ENCODE results near the gene SHE.
"Not testable (repeated sequence)": the region's sequence is repeated elsewhere in the genome, so short reads cannot be mapped to it uniquely, and the experiment has no call there.

Gene SHE

GRCh38 chr1:154512760-154513159, 10.5 kb upstream of the SHE start:
- no peak for DNase-seq

GRCh38 chr1:154503898-154504297, 1.7 kb upstream of the SHE start:
- no peak for DNase-seq

- no peak for DNase-seq
Measured at GRCh38 chr1:154502744-154503115, 518 bp upstream of the SHE start.

GRCh38 chr1:154501423-154502065, 668 bp downstream of the SHE start:
- DNase-seq = no peak

DNA sequence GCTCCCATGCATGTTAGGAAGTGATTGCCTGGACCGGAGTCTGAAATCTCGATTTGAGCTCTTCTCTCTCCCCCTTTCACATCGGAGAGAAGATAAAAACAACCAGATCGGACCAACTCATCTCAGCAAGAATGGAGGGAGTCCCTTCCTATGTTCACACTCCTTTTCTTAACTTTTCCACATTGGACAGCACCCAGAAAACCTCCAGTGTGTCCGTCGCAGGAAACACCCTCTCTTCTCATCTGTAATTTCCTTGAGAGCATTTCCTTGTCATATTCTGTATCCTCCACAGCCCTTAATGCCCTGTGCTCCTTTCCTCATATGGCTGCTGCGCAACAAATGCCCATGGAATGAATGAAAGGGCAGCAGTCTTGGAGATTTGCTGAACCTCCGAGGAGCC, 1.7 kb downstream of the SHE start:
- DNase-seq = no peak

DNA sequence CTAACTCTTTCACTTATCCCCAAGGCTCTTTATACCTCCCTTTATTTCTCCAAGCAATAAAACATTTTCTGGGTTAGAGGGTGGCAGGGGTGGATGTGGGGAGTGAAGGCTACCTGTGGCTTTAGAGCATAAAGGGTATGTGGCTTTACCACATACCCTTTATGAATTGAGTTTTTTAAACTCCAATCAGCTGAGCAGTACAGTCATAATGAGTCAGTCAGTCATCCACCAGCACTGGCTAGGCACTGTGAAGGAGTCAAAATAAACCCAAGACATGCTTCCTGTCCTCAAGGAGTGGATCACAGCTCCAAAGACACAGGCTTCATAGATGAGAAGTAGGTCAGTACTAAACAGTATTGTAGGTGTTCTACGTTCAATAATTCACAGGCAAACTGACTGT, 2.8 kb downstream of the SHE start:
- DNase-seq = no peak

DNA sequence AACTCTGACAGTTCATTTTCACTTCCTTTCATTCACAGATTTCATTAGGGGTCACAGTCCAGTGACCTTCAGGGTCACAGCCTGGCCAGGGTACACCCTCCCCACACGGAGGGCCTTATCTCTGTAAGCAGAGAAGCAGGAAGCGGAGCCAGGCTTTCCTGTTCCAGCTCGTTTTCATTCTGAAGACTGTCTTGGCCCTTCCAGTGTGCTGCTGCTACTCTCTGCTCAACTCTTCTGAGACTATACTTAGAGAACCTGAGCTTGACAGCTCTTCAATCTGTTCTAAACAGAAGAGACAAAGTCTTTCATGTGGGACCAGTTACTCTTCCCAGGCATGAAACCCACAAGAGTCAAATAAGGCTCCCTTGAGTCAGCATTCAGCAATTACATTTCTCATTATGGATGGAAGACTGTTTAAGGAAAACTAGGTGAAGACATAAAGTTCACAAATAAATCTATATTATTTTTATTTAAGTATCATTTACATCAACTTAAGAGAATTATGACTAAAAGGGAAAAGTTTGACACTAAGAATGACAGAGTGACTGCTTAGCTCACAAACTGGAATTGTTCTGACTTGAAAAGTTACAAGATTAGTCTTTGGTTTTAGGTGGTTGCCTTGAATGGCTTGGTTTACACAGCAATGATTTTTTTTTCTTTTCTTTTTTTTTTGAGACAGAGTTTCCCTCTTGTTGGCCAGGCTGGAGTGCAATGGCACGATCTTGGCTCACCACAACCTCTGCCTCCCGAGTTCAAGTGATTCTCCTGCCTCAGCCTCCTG, 5.0 kb downstream of the SHE start:
- no peak for DNase-seq

DNA sequence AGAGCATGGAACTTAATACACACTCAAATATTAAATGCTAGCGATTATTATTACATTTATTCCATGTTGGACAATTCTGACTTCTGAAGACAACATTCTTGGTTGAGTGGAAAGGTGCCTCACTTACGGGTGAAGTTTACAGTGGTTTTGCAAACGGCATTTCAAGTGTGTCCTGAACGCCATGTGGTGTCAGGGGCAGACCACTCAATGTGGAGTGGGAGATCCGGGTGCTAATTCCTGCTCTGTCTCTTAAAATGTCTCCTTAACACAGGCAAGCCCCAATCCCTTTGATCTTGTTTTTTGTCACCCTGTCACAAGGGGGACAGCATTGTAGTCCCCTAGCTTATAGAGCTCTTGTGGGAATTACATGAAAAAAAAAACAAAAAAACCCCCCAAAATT, 5.8 kb downstream of the SHE start:
- DNase-seq = no peak

DNA sequence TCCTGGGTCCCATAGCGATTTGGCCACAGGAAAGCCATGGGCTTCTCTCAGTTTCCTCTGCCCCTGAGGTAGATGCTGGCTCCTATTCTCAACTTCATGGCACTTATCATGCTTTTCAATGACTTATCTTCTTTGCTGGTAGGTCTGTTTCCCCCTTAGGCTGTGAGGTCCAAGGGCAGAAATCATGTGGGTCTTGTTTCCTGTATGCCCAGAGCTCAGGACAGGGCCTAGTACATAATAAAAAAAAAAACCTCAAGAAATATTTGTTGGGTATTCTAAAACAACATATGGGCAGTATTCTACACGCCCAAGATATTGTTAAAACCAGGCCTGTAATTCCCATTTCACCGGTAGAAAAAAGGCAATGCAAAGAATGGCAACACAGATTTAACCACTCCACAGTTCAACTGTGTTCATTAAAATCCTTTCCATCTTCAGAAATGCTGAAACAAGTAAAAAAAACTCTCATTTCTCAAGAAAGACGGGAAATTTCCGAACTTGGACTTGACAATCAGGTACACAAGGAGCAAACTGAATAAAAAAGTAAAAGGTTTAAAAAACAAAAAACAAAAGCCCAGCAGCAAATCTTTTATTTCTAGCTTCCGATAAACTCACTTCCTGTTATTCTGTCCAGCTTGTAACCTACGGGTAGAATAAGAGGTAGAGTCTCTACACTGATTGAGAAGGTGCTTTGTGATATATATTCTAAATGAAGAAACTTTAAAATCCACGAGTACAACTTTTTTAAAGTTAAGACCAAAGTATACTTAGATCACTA, 6.5 kb downstream of the SHE start:
- DNase-seq = no peak

- DNase-seq = no peak
Measured at GRCh38 chr1:154493276-154493675, 8.9 kb downstream of the SHE start.

GRCh38 chr1:154492115-154492514, 10.1 kb downstream of the SHE start:
- no peak for DNase-seq

GRCh38 chr1:154490317-154490716, 11.9 kb downstream of the SHE start:
- DNase-seq = no peak

- no peak for DNase-seq
Measured at GRCh38 chr1:154489695-154490274, 12.4 kb downstream of the SHE start.

DNA sequence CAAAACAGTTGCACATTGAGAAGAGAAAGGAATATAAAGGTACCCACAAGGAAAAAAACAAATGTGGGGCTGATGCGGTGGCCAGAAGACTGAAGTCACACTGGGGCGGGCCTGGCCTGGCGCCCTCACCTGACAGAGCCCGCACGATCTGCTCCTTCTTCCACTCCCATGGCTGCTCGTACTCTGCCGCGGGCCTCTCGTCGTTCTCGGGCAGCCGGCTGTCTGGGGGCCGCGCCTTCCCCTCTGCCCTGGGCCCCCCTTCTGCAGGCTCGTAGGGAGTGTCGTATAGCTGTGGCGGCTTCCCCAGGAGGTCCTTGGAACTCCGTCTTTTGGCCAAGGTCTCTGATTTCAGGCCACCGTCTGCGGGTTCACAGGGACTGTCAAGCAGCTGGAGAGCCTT, 13.3 kb downstream of the SHE start:
- no peak for DNase-seq

DNA sequence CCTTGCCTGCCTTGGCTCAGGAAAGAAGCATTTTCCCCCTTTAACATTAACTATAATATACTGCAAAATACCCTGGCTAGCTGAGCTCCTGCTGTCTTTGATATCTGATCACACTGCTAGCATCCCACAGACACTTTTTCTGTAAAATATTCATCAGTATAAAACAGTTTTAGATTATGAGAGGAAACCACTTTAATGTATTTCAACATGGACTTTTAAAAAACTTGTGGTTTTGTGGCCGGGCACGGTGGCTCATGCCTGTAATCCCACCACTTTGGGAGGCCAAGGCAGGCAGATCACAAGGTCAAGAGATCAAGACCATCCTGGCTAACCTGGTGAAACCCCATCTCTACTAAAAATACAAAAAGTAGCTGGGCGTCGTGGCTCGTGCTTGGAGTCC, 15.5 kb downstream of the SHE start:
- DNase-seq = not testable (repeated sequence)

- no peak for DNase-seq
Measured at GRCh38 chr1:154485910-154486496, 16.2 kb downstream of the SHE start.

DNA sequence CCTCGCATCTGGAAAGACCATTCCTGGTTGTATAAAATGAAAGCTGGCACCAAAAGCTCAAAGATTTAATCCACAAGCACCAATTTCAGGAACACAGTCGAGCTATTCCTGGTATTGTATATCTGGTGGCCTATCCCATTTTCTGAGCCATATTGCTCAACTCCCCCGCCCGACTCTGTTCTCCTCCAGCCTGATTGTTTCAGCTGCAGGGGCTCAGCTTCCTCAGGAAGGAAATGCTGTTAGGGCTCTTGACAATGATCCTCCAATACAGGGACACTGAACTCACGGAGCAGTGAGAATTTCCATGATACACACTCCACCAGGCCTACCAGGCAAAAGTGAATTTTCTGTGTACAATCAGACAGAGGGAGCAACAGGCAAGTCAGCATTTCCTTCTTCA, 17.1 kb downstream of the SHE start:
- no peak for DNase-seq

DNA sequence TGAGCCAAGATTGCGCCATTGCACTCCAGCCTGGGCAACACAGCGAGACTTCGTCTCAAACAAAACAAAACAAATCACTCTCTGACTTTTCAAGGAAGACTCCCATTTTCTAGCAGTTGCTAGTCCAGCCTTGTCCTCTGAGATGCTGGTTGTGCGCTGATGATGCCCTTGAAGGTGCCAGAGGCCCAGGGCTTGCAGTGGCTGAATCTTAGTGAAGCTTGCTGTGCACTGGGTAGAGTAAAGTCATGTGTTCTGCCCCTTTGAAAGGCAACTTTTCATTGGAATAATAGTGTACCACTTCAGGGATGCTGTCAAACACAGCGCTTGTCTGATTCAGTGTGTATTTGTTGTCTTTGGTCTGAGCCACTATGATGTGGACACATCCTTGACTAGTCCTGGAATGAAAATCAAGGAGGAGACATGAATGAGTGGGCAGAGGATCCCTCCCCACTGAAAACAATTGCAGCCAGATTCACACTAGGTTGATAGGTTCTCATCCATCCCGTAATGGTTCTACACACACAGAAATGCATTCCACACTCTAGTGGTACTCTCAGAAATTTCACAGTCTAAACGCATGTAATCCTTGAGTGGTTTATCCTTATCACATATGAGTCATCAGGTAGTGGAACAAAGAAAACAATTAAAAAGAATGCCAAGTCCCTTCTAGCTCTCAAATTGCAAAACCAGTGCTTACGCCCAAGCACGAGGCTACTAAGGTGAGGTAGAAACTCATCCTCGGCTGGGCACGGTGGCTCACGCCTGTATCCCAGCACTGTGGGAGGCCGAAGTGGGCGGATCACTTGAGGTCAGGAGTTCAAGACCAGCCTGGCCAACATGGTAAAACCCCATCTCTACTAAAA, 18.0 kb downstream of the SHE start:
- no peak for DNase-seq

- no peak for DNase-seq
Measured at GRCh38 chr1:154481053-154481452, 21.2 kb downstream of the SHE start.

- peak; percentile 43 for DNase-seq
Measured at GRCh38 chr1:154479764-154480421, 22.3 kb downstream of the SHE start.

DNA sequence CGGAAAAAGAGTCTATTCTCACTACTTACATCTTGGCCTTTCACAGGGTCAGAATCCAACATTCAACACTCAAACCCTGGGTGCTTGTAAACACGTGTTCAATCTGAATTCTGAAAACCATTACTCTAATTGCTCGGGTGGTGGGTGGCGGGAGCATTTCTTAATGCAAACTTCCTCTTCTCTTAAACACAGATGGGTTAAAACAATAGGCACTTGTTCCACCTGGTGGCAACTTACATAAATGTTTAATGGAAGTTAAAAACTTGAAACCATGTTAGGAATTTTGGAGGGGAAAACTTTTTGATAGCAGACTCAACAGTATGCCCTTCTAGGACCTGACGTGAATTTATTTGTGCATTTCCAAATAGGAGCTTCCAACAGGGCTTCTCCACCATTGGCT, 23.6 kb downstream of the SHE start:
- no peak for DNase-seq

DNA sequence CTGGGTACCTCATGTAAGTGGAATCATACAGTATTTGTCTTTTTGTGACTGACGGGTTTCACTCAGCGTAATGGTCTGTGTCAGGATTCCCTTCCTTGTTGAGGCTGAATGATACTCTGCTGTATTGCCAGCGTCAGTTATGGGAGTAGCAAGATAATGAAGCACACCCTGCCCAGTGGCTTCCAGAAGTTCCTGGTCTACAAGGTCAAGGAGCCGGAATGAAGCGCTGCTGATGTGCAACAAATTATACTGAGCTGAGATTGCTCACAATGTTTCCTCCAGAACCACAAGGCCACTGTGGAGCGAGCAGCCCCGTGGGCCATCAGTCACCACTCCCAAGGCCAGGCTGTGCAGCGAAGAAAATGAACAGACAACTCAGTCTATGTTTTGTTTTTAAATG, 24.2 kb downstream of the SHE start:
- no peak for DNase-seq
